Right lobe of liver (tissue), 6 donors: ENCODE measurements around the gene RHOU. TPM values are rescaled to one million over a fixed set of nuclear protein-coding genes. Genes with fewer than 3 reads are reported as not detected.

ENCODE experiments used
- ATAC-seq, 4 donors: fragments of 200-7000 bp; cut with Tn5 transposase; one replicate each; pipeline ENCODE4 v1.9.1; 2020; ENCODE audit warnings: mild to moderate bottlenecking in 4 of 4, moderate library complexity in 4 of 4
- DNase-seq, 3 donors: peaks; one replicate each; pipeline ENCODE4 v3.0.0-alpha.2; 2020
- H3K27ac ChIP-seq, 3 donors: fragments of 200-600 bp; one replicate each; pipeline ENCODE4 v1.8.0; 2022
- H3K27me3 ChIP-seq, 2 donors: fragments of 200-600 bp; one replicate each; pipeline ENCODE4 v1.8.0; 2022
- H3K36me3 ChIP-seq, 4 donors: fragments of 200-600 bp; sonication (generic) in 1 of 4; one replicate each; pipeline versions ENCODE4 v1.5.1 to v1.8.0; 2017 to 2022; ENCODE audit warnings: control low read depth in 1 of 4
- H3K4me1 ChIP-seq, 4 donors: fragments of 200-600 bp; sonication (generic) in 1 of 4; one replicate each; pipeline versions ENCODE4 v1.5.1 to v1.8.0; 2017 to 2022; ENCODE audit warnings: control low read depth in 1 of 4
- H3K4me3 ChIP-seq, 3 donors: fragments of 200-600 bp; one replicate each; pipeline ENCODE4 v1.8.0; 2022
- H3K9me3 ChIP-seq, 4 donors: fragments of 200-600 bp; sonication (generic) in 1 of 4; one replicate each; pipeline versions ENCODE4 v1.5.1 to v1.8.0; 2017 to 2022; ENCODE audit warnings: control low read depth in 1 of 4
- CTCF ChIP-seq, 4 donors: fragments of 200-600 bp in 3 of 4; fragments of 450-650 bp in 1 of 4; IDR thresholded peaks; one replicate each; pipeline versions ENCODE4 v1.5.1 to v1.8.0; 2016 to 2022; ENCODE audit warnings: antibody characterized with exemption in 4 of 4, mild to moderate bottlenecking in 2 of 4
- POLR2A ChIP-seq: fragments of 450-650 bp; IDR thresholded peaks from one replicate; pipeline ENCODE4 v1.6.1; 2017; ENCODE audit warnings: antibody characterized with exemption, mild to moderate bottlenecking
- WGBS: methylation state at CpG from one replicate; pipeline ENCODE4 v1.1.6; 2018; ENCODE audit warnings: low coverage, low lambda C conversion rate; ENCODE audit not compliant: insufficient coverage; ENCODE audit errors: missing lambda C conversion rate; 5-methylcytosine and 5-hydroxymethylcytosine counted together
- intact Hi-C, 2 donors: fragments of 100-400 bp; cut with DNase I; formaldehyde crosslinking; loops; one replicate each; pipeline versions ENCODE4 v1.11.2 to v1.14.1; 2022
- long read RNA-seq: library from polyadenylated mRNA; unstranded; transcript quantifications from one replicate; pipeline ENCODE4 v2.0.0, GENCODE V29; 2019
- total RNA-seq, 6 experiments: library from RNA; depleted of rRNA in 2 of 6; stranded (reverse); fragments of >200 nt in 2 of 6; fragmentation: NEBNext Ultra II Directional in 3 of 6; extraction: Animal tissue kit (Norgen Biotek cat#: 25700) in 3 of 6; gene quantifications; one replicate each; pipeline versions ENCODE4 v1.1.0 to v1.2.4, GENCODE V29; 2016 to 2023
- donor health status: DM: no; HTN: yes; CAD: no.
- donor health status: DM: no; HTN: no; CAD: no.
- donor health status: DM: no; HTN: no; CAD: no.
- donor health status: DM: no; HTN: yes; CAD: no.
- donor health status: DM: no; HTN: yes; CAD: no.

Gene RHOU
- total RNA-seq = 10 to 100 TPM; 16.6 to 22.2 (median 19.6) TPM
- long read RNA-seq = 0 reads

DNA sequence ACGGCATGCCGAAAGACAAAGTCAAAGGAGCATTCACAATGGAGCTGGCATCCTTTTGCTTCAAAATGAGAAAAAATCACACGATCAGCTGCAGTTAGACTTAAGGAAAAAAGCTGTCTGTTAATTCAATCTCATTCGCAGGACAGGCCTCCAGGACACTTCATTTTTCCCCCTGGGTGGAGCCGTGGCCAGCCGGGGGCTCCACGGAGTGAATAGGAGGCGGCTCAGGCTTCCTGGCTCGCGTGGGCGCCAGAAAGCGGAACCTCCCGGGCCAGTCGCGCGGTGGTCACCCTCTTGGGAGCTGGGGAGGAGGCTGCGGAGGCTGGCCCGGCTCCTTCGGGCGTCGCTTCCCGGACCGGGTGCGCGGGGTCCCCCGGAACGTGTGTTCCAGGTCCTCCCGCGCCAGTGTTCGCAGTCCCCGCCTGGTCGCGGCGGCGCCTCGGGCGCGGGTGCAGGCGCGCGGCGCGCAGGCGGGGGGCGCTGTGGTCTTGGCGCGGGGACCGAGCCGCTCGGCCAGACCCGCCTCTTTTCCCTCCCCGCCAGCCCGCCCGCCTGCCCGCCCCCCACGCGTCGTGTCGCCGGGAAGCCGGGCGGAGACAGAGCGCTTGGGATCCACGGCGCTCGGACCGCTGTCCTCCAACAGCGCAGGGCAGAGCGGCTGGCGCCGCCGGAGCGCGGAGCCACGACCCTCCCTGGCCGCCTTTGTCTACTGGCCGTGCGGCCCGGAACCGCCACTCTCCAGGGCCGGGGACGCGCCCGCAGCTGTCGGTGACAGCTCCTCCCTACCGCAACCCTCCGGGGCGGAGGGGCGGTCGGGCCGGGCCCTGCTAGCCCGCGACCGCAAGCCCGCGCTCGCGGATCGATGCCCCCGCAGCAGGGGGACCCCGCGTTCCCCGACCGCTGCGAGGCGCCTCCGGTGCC, at the start of gene RHOU:
TSS of gene RHOU (plus strand) at position 599 of the 921 bp plus-strand sequence. CDS start at position 863, 264 bp downstream.
- peaks cover 0 to 9% (median 0%) of the 10 kb centered on the region in 4 donors for H3K36me3 ChIP-seq
- peak within 1 kb of the TSS; percentile 83 to 85 (median 85) for H3K4me3 ChIP-seq
- DNase-seq (peak; percentile 89 to 90 (median 89)), ATAC-seq (peak; percentile 80 to 92 (median 89))
- intact Hi-C loops = loop anchor here in 1 of 2 donors (10.0 kb wide), 1 partner anchor 490 kb away; no protein-coding TSS in a partner anchor
- peaks cover 0 to 22% (median 8%) of the 10 kb centered on the region in 4 donors for H3K4me1 ChIP-seq
- no peaks in the 10 kb centered on the region for H3K27me3 ChIP-seq
- H3K27ac ChIP-seq = peak within 1 kb of the TSS; percentile 98 to 100 (median 99)
- H3K9me3 ChIP-seq = no peaks in the 10 kb centered on the region
- 4% methylated on average over 4 of the region's 107 CpGs for WGBS
- TF ChIP-seq CTCF (IDR thresholded peaks at IDR 0.05) (peak; percentile 77 to 99 (median 92)), POLR2A (peak; percentile 95)

GRCh38 chr1:228687587-228687986, 47.7 kb upstream of the RHOU start:
- H3K9me3 ChIP-seq = no peaks in the 10 kb centered on the region
- no peak overlapping the region for H3K4me3 ChIP-seq
- no peaks in the 10 kb centered on the region for H3K27me3 ChIP-seq
- DNase-seq (no peak), ATAC-seq (no peak)
- H3K27ac ChIP-seq = no peak overlapping the region
- no peaks in the 10 kb centered on the region for H3K4me1 ChIP-seq
- intact Hi-C loops = no loop called here
- no peak for TF ChIP-seq CTCF (IDR thresholded peaks at IDR 0.05)
- no peak for TF ChIP-seq POLR2A
- H3K36me3 ChIP-seq = no peaks in the 10 kb centered on the region
- WGBS = 87% methylated on average over 6 of the region's 6 CpGs

- Histone ChIP-seq H3K9me3 (no peaks in the 10 kb centered on the region), H3K4me1 (no peaks in the 10 kb centered on the region), H3K27ac (no peak overlapping the region), H3K4me3 (no peak overlapping the region), H3K27me3 (no peaks in the 10 kb centered on the region), H3K36me3 (no peaks in the 10 kb centered on the region)
- ATAC-seq (no peak), DNase-seq (no peak)
- TF ChIP-seq POLR2A (no peak), CTCF (IDR thresholded peaks at IDR 0.05) (no peak)
- WGBS = 79% methylated on average over 3 of the region's 4 CpGs
- intact Hi-C loops = no loop called here
Observed at GRCh38 chr1:228689255-228689654, 46.0 kb upstream of the RHOU start.

- H3K9me3 ChIP-seq = no peaks in the 10 kb centered on the region
- no peaks in the 10 kb centered on the region for H3K36me3 ChIP-seq
- H3K27me3 ChIP-seq = no peaks in the 10 kb centered on the region
- H3K4me1 ChIP-seq = no peaks in the 10 kb centered on the region
- DNase-seq (no peak), ATAC-seq (no peak)
- intact Hi-C loops = no loop called here
- H3K4me3 ChIP-seq = no peak overlapping the region
- TF ChIP-seq CTCF (IDR thresholded peaks at IDR 0.05) (no peak), POLR2A (no peak)
- no peak overlapping the region for H3K27ac ChIP-seq
- 56% methylated on average over 2 of the region's 2 CpGs for WGBS
Observed at GRCh38 chr1:228691211-228691610, 44.1 kb upstream of the RHOU start.
